ENCODE results near the gene TRIP11.
A peak's percentile ranks its signal among the peaks of the same experiment; 100 is the strongest.

- TF ChIP-seq POLR2AphosphoS5 (IDR thresholded peaks at IDR 0.05; ENCODE audit: low read depth, low read length) = peak; percentile 54; the same call in 1 of the 2 replicates
- TF ChIP-seq, protein P1, sequence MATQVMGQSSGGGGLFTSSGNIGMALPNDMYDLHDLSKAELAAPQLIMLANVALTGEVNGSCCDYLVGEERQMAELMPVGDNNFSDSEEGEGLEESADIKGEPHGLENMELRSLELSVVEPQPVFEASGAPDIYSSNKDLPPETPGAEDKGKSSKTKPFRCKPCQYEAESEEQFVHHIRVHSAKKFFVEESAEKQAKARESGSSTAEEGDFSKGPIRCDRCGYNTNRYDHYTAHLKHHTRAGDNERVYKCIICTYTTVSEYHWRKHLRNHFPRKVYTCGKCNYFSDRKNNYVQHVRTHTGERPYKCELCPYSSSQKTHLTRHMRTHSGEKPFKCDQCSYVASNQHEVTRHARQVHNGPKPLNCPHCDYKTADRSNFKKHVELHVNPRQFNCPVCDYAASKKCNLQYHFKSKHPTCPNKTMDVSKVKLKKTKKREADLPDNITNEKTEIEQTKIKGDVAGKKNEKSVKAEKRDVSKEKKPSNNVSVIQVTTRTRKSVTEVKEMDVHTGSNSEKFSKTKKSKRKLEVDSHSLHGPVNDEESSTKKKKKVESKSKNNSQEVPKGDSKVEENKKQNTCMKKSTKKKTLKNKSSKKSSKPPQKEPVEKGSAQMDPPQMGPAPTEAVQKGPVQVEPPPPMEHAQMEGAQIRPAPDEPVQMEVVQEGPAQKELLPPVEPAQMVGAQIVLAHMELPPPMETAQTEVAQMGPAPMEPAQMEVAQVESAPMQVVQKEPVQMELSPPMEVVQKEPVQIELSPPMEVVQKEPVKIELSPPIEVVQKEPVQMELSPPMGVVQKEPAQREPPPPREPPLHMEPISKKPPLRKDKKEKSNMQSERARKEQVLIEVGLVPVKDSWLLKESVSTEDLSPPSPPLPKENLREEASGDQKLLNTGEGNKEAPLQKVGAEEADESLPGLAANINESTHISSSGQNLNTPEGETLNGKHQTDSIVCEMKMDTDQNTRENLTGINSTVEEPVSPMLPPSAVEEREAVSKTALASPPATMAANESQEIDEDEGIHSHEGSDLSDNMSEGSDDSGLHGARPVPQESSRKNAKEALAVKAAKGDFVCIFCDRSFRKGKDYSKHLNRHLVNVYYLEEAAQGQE (IDR thresholded peaks at IDR 0.05; ENCODE audit: insufficient read depth in 1 of 2, low read depth in 2 of 2, low read length in 1 of 2) = no peak
- TF ChIP-seq, protein P2, sequence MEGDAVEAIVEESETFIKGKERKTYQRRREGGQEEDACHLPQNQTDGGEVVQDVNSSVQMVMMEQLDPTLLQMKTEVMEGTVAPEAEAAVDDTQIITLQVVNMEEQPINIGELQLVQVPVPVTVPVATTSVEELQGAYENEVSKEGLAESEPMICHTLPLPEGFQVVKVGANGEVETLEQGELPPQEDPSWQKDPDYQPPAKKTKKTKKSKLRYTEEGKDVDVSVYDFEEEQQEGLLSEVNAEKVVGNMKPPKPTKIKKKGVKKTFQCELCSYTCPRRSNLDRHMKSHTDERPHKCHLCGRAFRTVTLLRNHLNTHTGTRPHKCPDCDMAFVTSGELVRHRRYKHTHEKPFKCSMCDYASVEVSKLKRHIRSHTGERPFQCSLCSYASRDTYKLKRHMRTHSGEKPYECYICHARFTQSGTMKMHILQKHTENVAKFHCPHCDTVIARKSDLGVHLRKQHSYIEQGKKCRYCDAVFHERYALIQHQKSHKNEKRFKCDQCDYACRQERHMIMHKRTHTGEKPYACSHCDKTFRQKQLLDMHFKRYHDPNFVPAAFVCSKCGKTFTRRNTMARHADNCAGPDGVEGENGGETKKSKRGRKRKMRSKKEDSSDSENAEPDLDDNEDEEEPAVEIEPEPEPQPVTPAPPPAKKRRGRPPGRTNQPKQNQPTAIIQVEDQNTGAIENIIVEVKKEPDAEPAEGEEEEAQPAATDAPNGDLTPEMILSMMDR (IDR thresholded peaks at IDR 0.05) = no peak
- TF ChIP-seq SIN3A (IDR thresholded peaks at IDR 0.05; ENCODE audit: borderline replicate concordance, insufficient read depth, low read depth, low read length) = peak; percentile 81; the same call in 1 of the 2 replicates
- TF ChIP-seq TCF7L2 (IDR thresholded peaks at IDR 0.05; ENCODE audit: low read depth, low read length) = 0 out of 2 replicates have a peak, but pooled peaks have one; percentile 56
Measured at GRCh38 chr14:92039719-92040430, at the start of gene TRIP11.

Data from Panc1 (cell line).